C4-2B (cell line): Measurements from ENCODE around the gene GP2.

ENCODE experiments used
- ZFX ChIP-seq: fragments of 450-650 bp; IDR thresholded peaks from 2 replicates; pipeline ENCODE4 v1.6.1; 2017
- TF ChIP-seq, protein P1 (sequence below): fragments of 450-650 bp; conservative IDR thresholded peaks from 2 replicates; pipeline ENCODE4 v1.5.1; 2017; ENCODE audit warnings: mild to moderate bottlenecking

DNA sequence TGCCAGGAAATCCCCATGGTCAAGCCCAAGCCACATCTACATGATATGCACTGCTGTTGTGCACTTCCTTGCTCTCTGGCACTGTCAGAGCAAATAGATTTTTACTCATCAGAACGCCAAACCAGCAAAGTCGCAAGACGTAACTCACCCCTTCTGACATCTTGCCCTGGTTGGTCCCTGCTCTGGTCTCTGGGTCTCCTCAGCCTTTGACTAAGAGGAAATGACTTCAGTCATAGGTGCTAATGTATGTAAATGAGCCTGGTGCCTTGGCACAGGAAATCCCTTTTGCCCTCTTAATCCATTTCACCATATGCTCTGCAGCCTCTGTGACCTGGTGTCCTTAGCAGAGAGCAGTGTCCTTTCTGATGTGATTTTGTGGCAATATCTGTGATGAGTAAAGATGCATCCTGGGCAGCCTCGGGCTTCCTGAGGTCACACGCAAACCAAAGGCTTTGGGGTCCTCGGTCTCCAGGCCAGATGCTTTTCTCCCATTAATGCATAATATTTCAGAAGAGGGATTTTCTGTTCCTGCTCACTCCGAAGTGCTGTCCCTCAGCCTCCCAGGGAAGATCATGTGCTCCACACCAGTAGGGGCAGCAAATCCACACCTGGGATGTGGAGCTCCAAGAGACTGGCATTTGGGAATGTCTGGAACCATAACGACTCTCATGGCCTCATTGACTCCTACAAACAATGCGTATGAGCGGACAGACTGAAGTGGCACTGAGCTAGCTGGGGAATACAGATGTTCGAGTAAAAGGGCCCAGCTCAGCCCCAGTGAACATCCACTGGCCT is 66.9 kb downstream of the GP2 start:
- TF ChIP-seq, protein P1, sequence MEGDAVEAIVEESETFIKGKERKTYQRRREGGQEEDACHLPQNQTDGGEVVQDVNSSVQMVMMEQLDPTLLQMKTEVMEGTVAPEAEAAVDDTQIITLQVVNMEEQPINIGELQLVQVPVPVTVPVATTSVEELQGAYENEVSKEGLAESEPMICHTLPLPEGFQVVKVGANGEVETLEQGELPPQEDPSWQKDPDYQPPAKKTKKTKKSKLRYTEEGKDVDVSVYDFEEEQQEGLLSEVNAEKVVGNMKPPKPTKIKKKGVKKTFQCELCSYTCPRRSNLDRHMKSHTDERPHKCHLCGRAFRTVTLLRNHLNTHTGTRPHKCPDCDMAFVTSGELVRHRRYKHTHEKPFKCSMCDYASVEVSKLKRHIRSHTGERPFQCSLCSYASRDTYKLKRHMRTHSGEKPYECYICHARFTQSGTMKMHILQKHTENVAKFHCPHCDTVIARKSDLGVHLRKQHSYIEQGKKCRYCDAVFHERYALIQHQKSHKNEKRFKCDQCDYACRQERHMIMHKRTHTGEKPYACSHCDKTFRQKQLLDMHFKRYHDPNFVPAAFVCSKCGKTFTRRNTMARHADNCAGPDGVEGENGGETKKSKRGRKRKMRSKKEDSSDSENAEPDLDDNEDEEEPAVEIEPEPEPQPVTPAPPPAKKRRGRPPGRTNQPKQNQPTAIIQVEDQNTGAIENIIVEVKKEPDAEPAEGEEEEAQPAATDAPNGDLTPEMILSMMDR, result no peak
- no peak for TF ChIP-seq ZFX
